ENCODE measurements around the gene PPP3R1. TPM values are rescaled to one million over a fixed set of nuclear protein-coding genes. Genes with fewer than 3 reads are reported as not detected.
A peak's percentile ranks its signal among the peaks of the same experiment; 100 is the strongest.

The PPP3R1 gene
- total and polyA plus RNA-seq, 9 of the 15 experiments (the other 6 are each of a cell fraction or from before 2014, with no cell fraction given), result 3.7 to 70.0 (median 24.8) TPM

GRCh38 chr2:68216454-68217310 is 35.6 kb downstream of the PPP3R1 start:
- H3K9ac ChIP-seq (ENCODE audit: insufficient read depth in 1 of 2, low read depth in 2 of 2, low read length in 2 of 2), result no peak overlapping the region
- H3K4me3 ChIP-seq, result no peak overlapping the region
- in situ Hi-C loops (cut with MboI), result no loop called here
- no peaks in the 10 kb centered on the region for H3K9me1 ChIP-seq (ENCODE audit: control insufficient read depth, insufficient read depth, low read length)
- H3K27ac ChIP-seq (ENCODE audit: extremely low read depth, low read depth, low read length), result no peak overlapping the region; the same call in 2 of the 3 replicates
- intact Hi-C loops (cut with micrococcal nuclease), result no loop called here
- no peaks in the 10 kb centered on the region for H3K9me3 ChIP-seq (replicated peaks; ENCODE audit: control insufficient read depth, insufficient read depth, low read depth, low read length)
- POLR2A ChIA-PET, result interaction anchor here (1.0 to 1.4 kb wide), 2 partner anchors 8 to 14 kb away, joined by 3 to 5 read pairs; no protein-coding TSS in a partner anchor
- H3K27me3 ChIP-seq (ENCODE audit: control insufficient read depth in 2 of 2, insufficient read depth in 2 of 2, low read length in 2 of 2), result no peaks in the 10 kb centered on the region
- peaks cover 27% of the 10 kb centered on the region for H3K36me3 ChIP-seq (ENCODE audit: control insufficient read depth, insufficient read depth, low read length)
- FAIRE-seq, result no peak
- H2AFZ ChIP-seq (ENCODE audit: low read depth, low read length), result no peak overlapping the region
- no peaks in the 10 kb centered on the region for H4K20me1 ChIP-seq (replicated peaks; ENCODE audit: control insufficient read depth, insufficient read depth, low read length)
- H3K79me2 ChIP-seq (ENCODE audit: control insufficient read depth, insufficient read depth, low read length), result peaks cover 100% of the 10 kb centered on the region
- peaks cover 3 to 19% of the 10 kb centered on the region in 2 experiments; a peak in 4 of 5 replicates for H3K4me1 ChIP-seq (replicated peaks in 1 of 2; ENCODE audit: control insufficient read depth in 2 of 2, insufficient read depth in 2 of 2, low read length in 2 of 2)
- ATAC-seq, result peak; percentile 56
- no peak overlapping the region for H3K4me2 ChIP-seq (ENCODE audit: insufficient read depth, low read length)
- 20% methylated on average over 2 of the region's 2 CpGs for WGBS (ENCODE audit: insufficient coverage, low coverage, missing lambda C conversion rate)
- no TSS peak for BruUV-seq (replicated peaks)
- peak in 1 of 4 experiments; percentile 45 for DNase-seq (ENCODE audit: extremely low read depth in 1 of 4, low spot score in 3 of 4)
- CTCF ChIA-PET (ENCODE audit: low intra/inter-chr PET ratio), result interaction anchor here (0.8 kb wide), 1 partner anchor 14 kb away, joined by 3 read pairs; no protein-coding TSS in a partner anchor
- TF ChIP-seq DNMT1 (IDR thresholded peaks at IDR 0.05) (no peak), TEAD4 (IDR thresholded peaks at IDR 0.05; ENCODE audit: low read length) (peak; percentile 46), TEAD4 (CRISPR knock-in tag; IDR thresholded peaks at IDR 0.05; ENCODE audit: borderline replicate concordance) (no peak), BDP1 (IDR thresholded peaks at IDR 0.05; ENCODE audit: insufficient read depth, insufficient read length) (no peak), SMAD1 (IDR thresholded peaks at IDR 0.05; ENCODE audit: low read depth, low read length, partially characterized antibody) (no peak), ZNF584 (CRISPR knock-in tag; IDR thresholded peaks at IDR 0.05; ENCODE audit: low read depth) (no peak), TCF3 (CRISPR knock-in tag; IDR thresholded peaks at IDR 0.05) (peak; percentile 27; the same call in 1 of the 2 replicates), HDAC8 (tag; IDR thresholded peaks at IDR 0.05) (no peak), ZNF766 (CRISPR knock-in tag; conservative IDR thresholded peaks at IDR 0.05) (no peak), ZNF263 (CRISPR knock-in tag; IDR thresholded peaks at IDR 0.05; ENCODE audit: borderline replicate concordance) (no peak), HMG20B (CRISPR knock-in tag; IDR thresholded peaks at IDR 0.05) (no peak), CBX8 (IDR thresholded peaks at IDR 0.05; ENCODE audit: borderline replicate concordance, extremely low read depth, low read depth, low read length, poor library complexity, severe bottlenecking) (no peak), NFIC (IDR thresholded peaks at IDR 0.05) (no peak), POLR2G (IDR thresholded peaks at IDR 0.05; ENCODE audit: low read depth, low read length) (no peak), RCOR1 (IDR thresholded peaks at IDR 0.05; ENCODE audit: borderline replicate concordance in 1 of 2, low read depth in 2 of 2, low read length in 2 of 2) (peak in 1 of 2 experiments; percentile 34; a peak in 1 of 4 replicates), FUS (optimal IDR thresholded peaks at IDR 0.05; ENCODE audit: low read depth, low read length) (no peak), PML (IDR thresholded peaks at IDR 0.05; ENCODE audit: low read length) (no peak), PRMT5 (CRISPR knock-in tag; IDR thresholded peaks at IDR 0.05) (no peak), WHSC1 (IDR thresholded peaks at IDR 0.05; ENCODE audit: low read length) (no peak)
- TF ChIP-seq, protein P1, sequence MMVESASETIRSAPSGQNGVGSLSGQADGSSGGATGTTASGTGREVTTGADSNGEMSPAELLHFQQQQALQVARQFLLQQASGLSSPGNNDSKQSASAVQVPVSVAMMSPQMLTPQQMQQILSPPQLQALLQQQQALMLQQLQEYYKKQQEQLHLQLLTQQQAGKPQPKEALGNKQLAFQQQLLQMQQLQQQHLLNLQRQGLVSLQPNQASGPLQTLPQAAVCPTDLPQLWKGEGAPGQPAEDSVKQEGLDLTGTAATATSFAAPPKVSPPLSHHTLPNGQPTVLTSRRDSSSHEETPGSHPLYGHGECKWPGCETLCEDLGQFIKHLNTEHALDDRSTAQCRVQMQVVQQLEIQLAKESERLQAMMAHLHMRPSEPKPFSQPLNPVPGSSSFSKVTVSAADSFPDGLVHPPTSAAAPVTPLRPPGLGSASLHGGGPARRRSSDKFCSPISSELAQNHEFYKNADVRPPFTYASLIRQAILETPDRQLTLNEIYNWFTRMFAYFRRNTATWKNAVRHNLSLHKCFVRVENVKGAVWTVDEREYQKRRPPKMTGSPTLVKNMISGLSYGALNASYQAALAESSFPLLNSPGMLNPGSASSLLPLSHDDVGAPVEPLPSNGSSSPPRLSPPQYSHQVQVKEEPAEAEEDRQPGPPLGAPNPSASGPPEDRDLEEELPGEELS (CRISPR knock-in tag; IDR thresholded peaks at IDR 0.05; ENCODE audit: borderline replicate concordance), result no peak

All from K562 (cell line).